Psoas muscle (tissue), 8 donors: ENCODE results near the gene PRPF6. TPM values are rescaled to one million over a fixed set of nuclear protein-coding genes. Genes with fewer than 3 reads are reported as not detected.

ENCODE experiments used
- ATAC-seq, 4 donors: fragments of 200-7000 bp; cut with Tn5 transposase; one replicate each; pipeline ENCODE4 v1.9.1; 2020; ENCODE audit warnings: moderate library complexity in 3 of 4, mild to moderate bottlenecking in 2 of 4
- DNase-seq, 2 donors: peaks; one replicate each; pipeline ENCODE4 v3.0.0-alpha.2; 2020
- H3K27ac ChIP-seq: fragments of 200-600 bp; one replicate; pipeline ENCODE4 v1.8.0; 2022
- H3K27me3 ChIP-seq, 3 donors: fragments of 200-600 bp in 1 of 3; one replicate each; pipeline versions ENCODE4 v1.6.1 to v1.8.0; 2013 to 2022; ENCODE audit warnings: low read length in 2 of 3, mild to moderate bottlenecking in 2 of 3, moderate library complexity in 1 of 3; ENCODE audit not compliant: insufficient read depth in 3 of 3
- H3K36me3 ChIP-seq, 2 donors: fragments of 200-600 bp in 1 of 2; one replicate each; pipeline versions ENCODE4 v1.6.1 to v1.8.0; 2013 to 2022; ENCODE audit warnings: low read depth in 1 of 2, mild to moderate bottlenecking in 1 of 2, moderate library complexity in 1 of 2; ENCODE audit not compliant: insufficient read depth in 1 of 2
- H3K4me1 ChIP-seq: fragments of 200-600 bp; one replicate; pipeline ENCODE4 v1.8.0; 2022
- H3K4me3 ChIP-seq: fragments of 200-600 bp; one replicate; pipeline ENCODE4 v1.8.0; 2022; ENCODE audit warnings: mild to moderate bottlenecking
- H3K9me3 ChIP-seq: fragments of 200-600 bp; one replicate; pipeline ENCODE4 v1.8.0; 2022
- CTCF ChIP-seq: fragments of 200-600 bp; IDR thresholded peaks from one replicate; pipeline ENCODE4 v1.8.0; 2022; ENCODE audit warnings: antibody characterized with exemption
- WGBS, 3 donors: extraction: QIAGEN DNeasy Blood & Tissue Kit; methylation state at CpG; one replicate each; pipeline versions ENCODE4 v1.1.6 to v1.1.7; 2013; 5-methylcytosine and 5-hydroxymethylcytosine counted together
- intact Hi-C, 2 donors: fragments of 100-400 bp; cut with DNase I; formaldehyde crosslinking; loops; one replicate each; pipeline versions ENCODE4 v1.11.0 to v1.14.2; 2022
- polyA plus RNA-seq, 3 donors: library from polyadenylated mRNA; stranded (reverse); fragments of 200-250 nt; gene quantifications; one replicate each; pipeline ENCODE4 v1.2.3, GENCODE V29; 2013
- total RNA-seq, 4 donors: library from RNA; stranded (reverse); fragmentation: NEBNext Ultra II Directional in 2 of 4; extraction: Animal tissue kit (Norgen Biotek cat#: 25700) in 2 of 4; gene quantifications; one replicate each; pipeline versions ENCODE4 v1.2.1 to v1.2.4, GENCODE V29; 2021 to 2023
- donor health status: healthy with polysubstance abuse.
- donor health status: DM: no; HTN: no; CAD: no; lungs with moderate emphysema.
- donor health status: Bipolar disorder and iron deficiency.
- donor health status: healthy.
- donor health status: DM: yes; HTN: yes; CAD: no.
- donor health status: DM: no; HTN: no; CAD: no.
- donor health status: DM: no; HTN: no; CAD: no.
- donor health status: DM: yes; HTN: yes; CAD: no.

Gene PRPF6
- total and polyA plus RNA-seq, 7 donors: 38.8 to 75.4 (median 56.8) TPM

GRCh38 chr20:63968136-63968927 is 12.6 kb upstream of the PRPF6 start:
- H3K4me3 ChIP-seq: peak overlapping the region; percentile 76
- no peaks in the 10 kb centered on the region for H3K27me3 ChIP-seq
- H3K36me3 ChIP-seq: peaks cover 2 to 29% of the 10 kb centered on the region in 2 donors
- H3K27ac ChIP-seq: peak overlapping the region; percentile 66
- no peak for ATAC-seq
- TF ChIP-seq CTCF: no peak
- peaks cover 6% of the 10 kb centered on the region for H3K4me1 ChIP-seq
- WGBS, 3 donors: 79 to 82% (median 80%) methylated on average over 14 of the region's 14 CpGs
- intact Hi-C loops: loop anchor here in 1 of 2 donors (5.0 kb wide), 1 partner anchor 71 kb away; the partner anchor contains the start of gene DNAJC5
- peak in 1 of 2 donors; percentile 13 for DNase-seq
- H3K9me3 ChIP-seq: no peaks in the 10 kb centered on the region

- peaks cover 2 to 21% of the 10 kb centered on the region in 2 donors for H3K36me3 ChIP-seq
- peak; percentile 38 to 64 for DNase-seq
- peak overlapping the region; percentile 76 for H3K4me3 ChIP-seq
- intact Hi-C loops: loop anchor here in 1 of 2 donors (5.0 kb wide), 1 partner anchor 72 kb away; the partner anchor contains the start of gene DNAJC5
- peak overlapping the region; percentile 66 for H3K27ac ChIP-seq
- ATAC-seq: no peak
- 2 to 11% (median 4%) methylated on average over 7 to 70 of the region's 70 CpGs for WGBS, 3 donors
- H3K4me1 ChIP-seq: peaks cover 10% of the 10 kb centered on the region
- no peaks in the 10 kb centered on the region for H3K9me3 ChIP-seq
- no peak for TF ChIP-seq CTCF
- no peaks in the 10 kb centered on the region for H3K27me3 ChIP-seq
Measured at GRCh38 chr20:63968928-63969760, 11.8 kb upstream of the PRPF6 start.

GRCh38 chr20:63969838-63970713 is 10.9 kb upstream of the PRPF6 start, which contains the start of gene ZNF512B:
TSS of gene ZNF512B (minus strand) at chr20:63969930. CDS start at chr20:63967950, 1,980 bp downstream.
- H3K36me3 ChIP-seq: peaks cover 2 to 17% of the 10 kb centered on the region in 2 donors
- no peak for TF ChIP-seq CTCF
- peak within 1 kb of the TSS; percentile 76 for H3K4me3 ChIP-seq
- ATAC-seq: peak; percentile 41 to 65 (median 63)
- intact Hi-C loops: loop anchor here (5.0 kb wide), 3 partner anchors 73 to 433 kb away; partner anchors contain the start of genes DNAJC5 (in 1 of the 2) and PTK6 (in 1 of the 2)
- no peaks in the 10 kb centered on the region for H3K27me3 ChIP-seq
- peak within 1 kb of the TSS; percentile 66 for H3K27ac ChIP-seq
- 3 to 10% (median 9%) methylated on average over 19 to 73 of the region's 73 CpGs for WGBS, 3 donors
- DNase-seq: peak; percentile 72 to 87
- peaks cover 10% of the 10 kb centered on the region for H3K4me1 ChIP-seq
- H3K9me3 ChIP-seq: no peaks in the 10 kb centered on the region
